ENCODE measurements around the gene MOCS3.

The MOCS3 gene

GRCh38 chr20:51012357-51012756, 53.7 kb downstream of the MOCS3 start:
- no peak for DNase-seq (ENCODE audit: low spot score)

All from CD4-positive, alpha-beta T cell treated with Interleukin-15 for 4 hours (primary cell).